ENCODE results near the gene ATXN7L1.
"Not testable (repeated sequence)": the region's sequence is repeated elsewhere in the genome, so short reads cannot be mapped to it uniquely, and the experiment has no call there.

Gene ATXN7L1

GRCh38 chr7:105806592-105807447 lies 69.6 kb downstream of the ATXN7L1 start:
- in situ Hi-C loops (cut with MboI; ENCODE audit: low sequenced_read_pairs): no loop called here

- in situ Hi-C loops (cut with MboI; ENCODE audit: low sequenced_read_pairs): no loop called here
Observed at GRCh38 chr7:105805447-105806019, 70.9 kb downstream of the ATXN7L1 start.

- in situ Hi-C loops (cut with MboI; ENCODE audit: low sequenced_read_pairs): no loop called here
Observed at GRCh38 chr7:105803429-105803736, 73.0 kb downstream of the ATXN7L1 start.

- in situ Hi-C loops (cut with MboI; ENCODE audit: low sequenced_read_pairs): no loop called here
Observed at GRCh38 chr7:105802604-105803428, 73.6 kb downstream of the ATXN7L1 start.

- in situ Hi-C loops (cut with MboI; ENCODE audit: low sequenced_read_pairs): no loop called here
Observed at GRCh38 chr7:105800849-105801534, 75.4 kb downstream of the ATXN7L1 start.

GRCh38 chr7:105800442-105800841 lies 76.0 kb downstream of the ATXN7L1 start:
- in situ Hi-C loops (cut with MboI; ENCODE audit: low sequenced_read_pairs): no loop called here

GRCh38 chr7:105799677-105800076 lies 76.7 kb downstream of the ATXN7L1 start:
- in situ Hi-C loops (cut with MboI; ENCODE audit: low sequenced_read_pairs): no loop called here

GRCh38 chr7:105799006-105799405 lies 77.4 kb downstream of the ATXN7L1 start:
- in situ Hi-C loops (cut with MboI; ENCODE audit: low sequenced_read_pairs): no loop called here

GRCh38 chr7:105797652-105798051 lies 78.7 kb downstream of the ATXN7L1 start:
- in situ Hi-C loops (cut with MboI; ENCODE audit: low sequenced_read_pairs): no loop called here

GRCh38 chr7:105796365-105796764 lies 80.0 kb downstream of the ATXN7L1 start:
- in situ Hi-C loops (cut with MboI; ENCODE audit: low sequenced_read_pairs): no loop called here

GRCh38 chr7:105794741-105795729 lies 81.4 kb downstream of the ATXN7L1 start:
- in situ Hi-C loops (cut with MboI; ENCODE audit: low sequenced_read_pairs): no loop called here

- in situ Hi-C loops (cut with MboI; ENCODE audit: low sequenced_read_pairs): no loop called here
Observed at GRCh38 chr7:105792488-105793370, 83.7 kb downstream of the ATXN7L1 start.

GRCh38 chr7:105791926-105792325 lies 84.5 kb downstream of the ATXN7L1 start:
- in situ Hi-C loops (cut with MboI; ENCODE audit: low sequenced_read_pairs): no loop called here

GRCh38 chr7:105790996-105791395 lies 85.4 kb downstream of the ATXN7L1 start:
- in situ Hi-C loops (cut with MboI; ENCODE audit: low sequenced_read_pairs): no loop called here

- in situ Hi-C loops (cut with MboI; ENCODE audit: low sequenced_read_pairs): not testable (repeated sequence)
Observed at GRCh38 chr7:105790452-105790851, 85.9 kb downstream of the ATXN7L1 start.

GRCh38 chr7:105788816-105789349 lies 87.5 kb downstream of the ATXN7L1 start:
- in situ Hi-C loops (cut with MboI; ENCODE audit: low sequenced_read_pairs): no loop called here

GRCh38 chr7:105788356-105788755 lies 88.0 kb downstream of the ATXN7L1 start:
- in situ Hi-C loops (cut with MboI; ENCODE audit: low sequenced_read_pairs): no loop called here

GRCh38 chr7:105787793-105788192 lies 88.6 kb downstream of the ATXN7L1 start:
- in situ Hi-C loops (cut with MboI; ENCODE audit: low sequenced_read_pairs): no loop called here

All from hTERT RPE-1 (cell line).